Natural killer cell (primary cell): ENCODE results near the gene ZNF592. TPM values are rescaled to one million over a fixed set of nuclear protein-coding genes. Genes with fewer than 3 reads are reported as not detected.

Experiments
- ATAC-seq, 3 donors: fragments of 150-1000 bp in 2 of 3; fragments of 200-7000 bp in 1 of 3; cut with Tn5 transposase; 1 replicate in 1 of 3; 2 replicates in 2 of 3; pipeline ENCODE4 v1.10.0; 2021; ENCODE audit warnings: mild to moderate bottlenecking in 2 of 3, moderate library complexity in 2 of 3
- DNase-seq, 2 donors: peaks; one replicate each; pipeline versions ENCODE4 v3.0.0 to v3.0.0-alpha.2; 2013 to 2021; ENCODE audit warnings: mixed read lengths in 1 of 2
- H3K27ac ChIP-seq: one replicate; pipeline ENCODE4 v1.5.1; 2013; ENCODE audit warnings: mild to moderate bottlenecking, low read length
- H3K27me3 ChIP-seq: one replicate; pipeline ENCODE4 v1.6.1; 2013; ENCODE audit warnings: low read length; ENCODE audit not compliant: control insufficient read depth, insufficient read depth
- H3K36me3 ChIP-seq: one replicate; pipeline ENCODE4 v1.6.1; 2013; ENCODE audit warnings: low read length; ENCODE audit not compliant: control insufficient read depth, insufficient read depth
- H3K4me1 ChIP-seq: one replicate; pipeline ENCODE4 v1.6.1; 2013; ENCODE audit warnings: low read length; ENCODE audit not compliant: control insufficient read depth, insufficient read depth
- H3K4me3 ChIP-seq: one replicate; pipeline ENCODE4 v1.5.1; 2013; ENCODE audit warnings: low read length
- H3K9me3 ChIP-seq: one replicate; pipeline ENCODE4 v1.6.1; 2013; ENCODE audit warnings: low read length; ENCODE audit not compliant: control insufficient read depth, insufficient read depth
- H3K27ac Mint-ChIP-seq, 2 donors: one replicate each; pipeline ENCODE4 v1.8.0; 2022; ENCODE audit warnings: mild to moderate bottlenecking in 2 of 2, mixed read lengths in 2 of 2, moderate library complexity in 1 of 2
- H3K27me3 Mint-ChIP-seq, 2 donors: one replicate each; pipeline ENCODE4 v1.8.0; 2022; ENCODE audit warnings: low read depth in 2 of 2, mixed read lengths in 2 of 2
- H3K36me3 Mint-ChIP-seq: one replicate; pipeline ENCODE4 v1.8.0; 2022; ENCODE audit warnings: mixed read lengths
- H3K4me1 Mint-ChIP-seq, 2 donors: one replicate each; pipeline ENCODE4 v1.8.0; 2022; ENCODE audit warnings: mixed read lengths in 2 of 2
- H3K4me3 Mint-ChIP-seq: one replicate; pipeline ENCODE4 v1.8.0; 2022; ENCODE audit warnings: mild to moderate bottlenecking, moderate library complexity, mixed read lengths
- H3K9me3 Mint-ChIP-seq, 2 donors: one replicate each; pipeline ENCODE4 v1.8.0; 2022; ENCODE audit warnings: mixed read lengths in 2 of 2
- CTCF ChIP-seq: fragments of 200-600 bp; IDR thresholded peaks from one replicate; pipeline ENCODE4 v1.8.0; 2022; ENCODE audit warnings: antibody characterized with exemption
- WGBS: methylation state at CpG from one replicate; pipeline ENCODE4 v1.1.7; 2013; ENCODE audit warnings: missing lambda C conversion rate; ENCODE audit not compliant: insufficient coverage; 5-methylcytosine and 5-hydroxymethylcytosine counted together
- intact Hi-C: fragments of 100-400 bp; cut with micrococcal nuclease; formaldehyde crosslinking; loops from one replicate; pipeline ENCODE4 v1.14.2; 2022
- total RNA-seq, 4 donors: library from RNA; stranded (reverse); fragments of 120-200 nt in 1 of 4; gene quantifications; one replicate each; pipeline versions ENCODE4 v1.2.3 to v1.2.4, GENCODE V29; 2013 to 2022

ZNF592 gene
- total RNA-seq, 3 donors from 2014 or later (not counting 1 experiment from before 2014, with no cell fraction given): 38.0 to 43.8 (median 39.1) TPM

DNA sequence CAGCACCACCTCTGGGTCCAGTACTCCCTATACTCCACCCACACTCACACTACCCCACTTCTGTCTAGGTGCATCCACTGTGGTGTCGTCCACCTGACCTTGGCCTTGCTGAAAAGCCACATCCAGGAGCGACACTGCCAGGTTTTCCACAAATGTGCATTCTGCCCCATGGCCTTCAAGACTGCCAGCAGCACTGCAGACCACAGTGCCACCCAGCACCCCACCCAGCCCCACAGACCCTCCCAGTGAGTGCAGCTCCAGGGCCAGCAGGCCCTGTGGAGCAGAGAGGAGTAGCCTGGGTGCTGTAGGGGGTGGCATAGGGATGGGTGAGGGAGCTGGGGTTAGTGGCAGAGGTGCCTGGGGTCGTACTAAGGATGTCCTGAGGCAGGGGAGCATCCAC, 49.4 kb downstream of the ZNF592 start:
- H3K36me3 ChIP-seq: peaks cover 67% of the 10 kb centered on the region
- H3K27ac ChIP-seq: no peak overlapping the region
- no peaks in the 10 kb centered on the region for H3K9me3 ChIP-seq
- H3K27ac Mint-ChIP-seq: peak overlapping the region in 1 of 2 donors; percentile 45
- no peaks in the 10 kb centered on the region for H3K27me3 ChIP-seq
- no peaks in the 10 kb centered on the region for H3K9me3 Mint-ChIP-seq
- no peak for TF ChIP-seq CTCF
- 96% methylated on average over 3 of the region's 3 CpGs for WGBS
- intact Hi-C loops: no loop called here
- H3K4me3 Mint-ChIP-seq: no peak overlapping the region
- H3K36me3 Mint-ChIP-seq: no peaks in the 10 kb centered on the region
- no peaks in the 10 kb centered on the region for H3K4me1 ChIP-seq
- H3K4me3 ChIP-seq: no peak overlapping the region
- no peaks in the 10 kb centered on the region for H3K27me3 Mint-ChIP-seq
- ATAC-seq (no peak), DNase-seq (no peak)
- peaks cover 2 to 6% of the 10 kb centered on the region in 2 donors for H3K4me1 Mint-ChIP-seq

- H3K4me3 Mint-ChIP-seq: no peak overlapping the region
- H3K27ac Mint-ChIP-seq: peak overlapping the region in 1 of 2 donors; percentile 45
- no peak for ATAC-seq
- WGBS: 97% methylated on average over 21 of the region's 21 CpGs
- H3K4me3 ChIP-seq: no peak overlapping the region
- H3K4me1 Mint-ChIP-seq: peaks cover 6 to 7% of the 10 kb centered on the region in 2 donors
- H3K9me3 ChIP-seq: no peaks in the 10 kb centered on the region
- no peaks in the 10 kb centered on the region for H3K36me3 Mint-ChIP-seq
- intact Hi-C loops: no loop called here
- H3K36me3 ChIP-seq: peaks cover 69% of the 10 kb centered on the region
- TF ChIP-seq CTCF: no peak
- DNase-seq: no peak
- H3K9me3 Mint-ChIP-seq: no peaks in the 10 kb centered on the region
- H3K27me3 Mint-ChIP-seq: no peaks in the 10 kb centered on the region
- no peaks in the 10 kb centered on the region for H3K27me3 ChIP-seq
- H3K27ac ChIP-seq: no peak overlapping the region
- no peaks in the 10 kb centered on the region for H3K4me1 ChIP-seq
Observed at GRCh38 chr15:84798436-84798946, 50.1 kb downstream of the ZNF592 start.

GRCh38 chr15:84799511-84800187, 51.3 kb downstream of the ZNF592 start:
- Mint-ChIP-seq H3K27ac (no peak overlapping the region), H3K9me3 (no peaks in the 10 kb centered on the region), H3K36me3 (no peaks in the 10 kb centered on the region), H3K4me3 (no peak overlapping the region), H3K4me1 (peaks cover 6 to 10% of the 10 kb centered on the region in 2 donors), H3K27me3 (no peaks in the 10 kb centered on the region)
- Histone ChIP-seq H3K4me3 (no peak overlapping the region), H3K9me3 (no peaks in the 10 kb centered on the region), H3K27me3 (no peaks in the 10 kb centered on the region), H3K4me1 (no peaks in the 10 kb centered on the region), H3K27ac (no peak overlapping the region), H3K36me3 (peaks cover 71% of the 10 kb centered on the region)
- TF ChIP-seq CTCF: no peak
- 98% methylated on average over 10 of the region's 10 CpGs for WGBS
- DNase-seq (no peak), ATAC-seq (no peak)
- intact Hi-C loops: no loop called here

DNA sequence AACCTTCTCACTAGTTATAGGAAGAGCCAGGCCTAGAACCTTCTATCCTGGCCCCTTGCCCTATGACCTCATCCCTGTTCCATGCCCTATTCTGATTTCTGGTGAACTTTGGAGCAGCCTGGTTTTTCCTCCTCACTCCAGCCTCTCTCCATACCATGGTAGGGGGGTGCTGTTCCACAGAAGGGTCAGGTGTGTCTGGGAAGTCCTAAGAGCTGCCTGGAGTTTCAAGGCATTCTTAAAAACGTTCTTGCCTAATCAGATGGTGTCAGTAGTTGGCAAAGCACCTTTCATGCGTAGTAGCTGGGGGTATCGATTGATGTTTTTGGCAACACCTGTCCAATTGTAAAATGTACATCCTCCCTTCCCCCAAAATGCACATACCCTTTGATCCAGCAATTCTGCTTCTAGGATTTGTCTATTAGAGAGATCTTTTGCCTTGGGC, 52.0 kb downstream of the ZNF592 start:
- Mint-ChIP-seq H3K9me3 (no peaks in the 10 kb centered on the region), H3K36me3 (no peaks in the 10 kb centered on the region), H3K27ac (no peak overlapping the region), H3K4me3 (no peak overlapping the region), H3K27me3 (no peaks in the 10 kb centered on the region), H3K4me1 (peaks cover 6 to 10% of the 10 kb centered on the region in 2 donors)
- DNase-seq (no peak), ATAC-seq (no peak)
- intact Hi-C loops: no loop called here
- Histone ChIP-seq H3K27me3 (no peaks in the 10 kb centered on the region), H3K36me3 (peaks cover 75% of the 10 kb centered on the region), H3K9me3 (no peaks in the 10 kb centered on the region), H3K4me1 (no peaks in the 10 kb centered on the region), H3K27ac (no peak overlapping the region), H3K4me3 (no peak overlapping the region)
- TF ChIP-seq CTCF: no peak
- 96% methylated on average over 2 of the region's 3 CpGs for WGBS
